ENCODE measurements around the gene UGT1A1.
"Not testable (repeated sequence)": the region's sequence is repeated elsewhere in the genome, so short reads cannot be mapped to it uniquely, and the experiment has no call there.

The UGT1A1 gene

GRCh38 chr2:233760043-233760442 lies at the start of gene UGT1A1:
Gene UGT1A1, plus strand, starts transcription at chr2:233760270. Its CDS starts 18 bp downstream, at chr2:233760288.
- Histone ChIP-seq H3K9me3 (ENCODE audit: low read depth, low read length) (no peaks in the 10 kb centered on the region), H3K9ac (ENCODE audit: insufficient read length) (no peak within 1 kb of the TSS), H3K4me3 (no peak within 1 kb of the TSS), H3K36me3 (ENCODE audit: insufficient read depth, low read length) (no peaks in the 10 kb centered on the region), H3K27ac (no peak within 1 kb of the TSS)
- no peak for DNase-seq (ENCODE audit: low read depth, low spot score)
- TF ChIP-seq EZH2 (IDR thresholded peaks at IDR 0.05) (no peak), FOXP2 (optimal IDR thresholded peaks at IDR 0.05; ENCODE audit: control extremely low read depth, extremely low read length, insufficient read depth) (no peak), POLR2AphosphoS5 (IDR thresholded peaks at IDR 0.05; ENCODE audit: borderline replicate concordance, low read depth, low read length) (no peak)

GRCh38 chr2:233711312-233712008 lies 48.6 kb upstream of the UGT1A1 start:
- TF ChIP-seq POLR2AphosphoS5 (IDR thresholded peaks at IDR 0.05; ENCODE audit: borderline replicate concordance, low read depth, low read length), result no peak
- TF ChIP-seq EZH2 (IDR thresholded peaks at IDR 0.05), result no peak
- TF ChIP-seq FOXP2 (optimal IDR thresholded peaks at IDR 0.05; ENCODE audit: control extremely low read depth, extremely low read length, insufficient read depth), result no peak
- Histone ChIP-seq H3K4me3 (no peak overlapping the region), H3K9ac (ENCODE audit: insufficient read length) (no peak overlapping the region), H3K36me3 (ENCODE audit: insufficient read depth, low read length) (no peaks in the 10 kb centered on the region), H3K27ac (no peak overlapping the region), H3K9me3 (ENCODE audit: low read depth, low read length) (no peaks in the 10 kb centered on the region)
- DNase-seq (ENCODE audit: low read depth, low spot score), result peak; percentile 71

- TF ChIP-seq EZH2 (IDR thresholded peaks at IDR 0.05) (no peak), FOXP2 (optimal IDR thresholded peaks at IDR 0.05; ENCODE audit: control extremely low read depth, extremely low read length, insufficient read depth) (no peak), POLR2AphosphoS5 (IDR thresholded peaks at IDR 0.05; ENCODE audit: borderline replicate concordance, low read depth, low read length) (no peak)
- no peak for DNase-seq (ENCODE audit: low read depth, low spot score)
- Histone ChIP-seq H3K4me3 (no peak within 1 kb of the TSS), H3K9ac (ENCODE audit: insufficient read length) (no peak within 1 kb of the TSS), H3K9me3 (ENCODE audit: low read depth, low read length) (no peaks in the 10 kb centered on the region), H3K36me3 (ENCODE audit: insufficient read depth, low read length) (no peaks in the 10 kb centered on the region), H3K27ac (no peak within 1 kb of the TSS)
Observed at GRCh38 chr2:233712611-233713261, 47.3 kb upstream of the UGT1A1 start, which contains the start of gene UGT1A5. Gene UGT1A5, plus strand, starts transcription at chr2:233712907. Its CDS starts 85 bp downstream, at chr2:233712992.

- TF ChIP-seq FOXP2 (optimal IDR thresholded peaks at IDR 0.05; ENCODE audit: control extremely low read depth, extremely low read length, insufficient read depth) (no peak), EZH2 (IDR thresholded peaks at IDR 0.05) (no peak), POLR2AphosphoS5 (IDR thresholded peaks at IDR 0.05; ENCODE audit: borderline replicate concordance, low read depth, low read length) (no peak)
- no peak for DNase-seq (ENCODE audit: low read depth, low spot score)
- no peaks in the 10 kb centered on the region for H3K9me3 ChIP-seq (ENCODE audit: low read depth, low read length)
- H3K36me3 ChIP-seq (ENCODE audit: insufficient read depth, low read length), result no peaks in the 10 kb centered on the region
- no peak overlapping the region for H3K27ac ChIP-seq
- no peak overlapping the region for H3K4me3 ChIP-seq
- H3K9ac ChIP-seq (ENCODE audit: insufficient read length), result no peak overlapping the region
Observed at GRCh38 chr2:233713262-233713615, 46.8 kb upstream of the UGT1A1 start.

GRCh38 chr2:233714121-233714520 lies 45.9 kb upstream of the UGT1A1 start:
- no peaks in the 10 kb centered on the region for H3K9me3 ChIP-seq (ENCODE audit: low read depth, low read length)
- no peak overlapping the region for H3K27ac ChIP-seq
- DNase-seq (ENCODE audit: low read depth, low spot score), result no peak
- no peak for TF ChIP-seq FOXP2 (optimal IDR thresholded peaks at IDR 0.05; ENCODE audit: control extremely low read depth, extremely low read length, insufficient read depth)
- no peak for TF ChIP-seq POLR2AphosphoS5 (IDR thresholded peaks at IDR 0.05; ENCODE audit: borderline replicate concordance, low read depth, low read length)
- H3K9ac ChIP-seq (ENCODE audit: insufficient read length), result no peak overlapping the region
- no peaks in the 10 kb centered on the region for H3K36me3 ChIP-seq (ENCODE audit: insufficient read depth, low read length)
- H3K4me3 ChIP-seq, result no peak overlapping the region

GRCh38 chr2:233718552-233718951 lies 41.5 kb upstream of the UGT1A1 start, which contains the start of gene UGT1A4:
Gene UGT1A4, plus strand, starts transcription at chr2:233718736. Its CDS starts 85 bp downstream, at chr2:233718821.
- no peak for TF ChIP-seq EZH2 (IDR thresholded peaks at IDR 0.05)
- TF ChIP-seq POLR2AphosphoS5 (IDR thresholded peaks at IDR 0.05; ENCODE audit: borderline replicate concordance, low read depth, low read length), result no peak
- no peak for TF ChIP-seq FOXP2 (optimal IDR thresholded peaks at IDR 0.05; ENCODE audit: control extremely low read depth, extremely low read length, insufficient read depth)
- no peak within 1 kb of the TSS for H3K27ac ChIP-seq
- no peak for DNase-seq (ENCODE audit: low read depth, low spot score)
- no peaks in the 10 kb centered on the region for H3K36me3 ChIP-seq (ENCODE audit: insufficient read depth, low read length)
- H3K9me3 ChIP-seq (ENCODE audit: low read depth, low read length), result no peaks in the 10 kb centered on the region
- no peak within 1 kb of the TSS for H3K9ac ChIP-seq (ENCODE audit: insufficient read length)
- H3K4me3 ChIP-seq, result no peak within 1 kb of the TSS

- DNase-seq (ENCODE audit: low read depth, low spot score), result no peak
- TF ChIP-seq EZH2 (IDR thresholded peaks at IDR 0.05) (no peak), POLR2AphosphoS5 (IDR thresholded peaks at IDR 0.05; ENCODE audit: borderline replicate concordance, low read depth, low read length) (no peak), FOXP2 (optimal IDR thresholded peaks at IDR 0.05; ENCODE audit: control extremely low read depth, extremely low read length, insufficient read depth) (no peak)
- Histone ChIP-seq H3K9me3 (ENCODE audit: low read depth, low read length) (no peaks in the 10 kb centered on the region), H3K27ac (no peak within 1 kb of the TSS), H3K4me3 (no peak within 1 kb of the TSS), H3K36me3 (ENCODE audit: insufficient read depth, low read length) (no peaks in the 10 kb centered on the region), H3K9ac (ENCODE audit: insufficient read length) (no peak within 1 kb of the TSS)
Observed at GRCh38 chr2:233728723-233729301, 31.3 kb upstream of the UGT1A1 start, which contains the start of gene UGT1A3. Gene UGT1A3, plus strand, starts transcription at chr2:233729042. Its CDS starts 85 bp downstream, at chr2:233729127.

GRCh38 chr2:233736868-233737653 lies 23.0 kb upstream of the UGT1A1 start:
- not testable (repeated sequence) for H3K4me3 ChIP-seq; DNase-seq (ENCODE audit: low read depth, low spot score); H3K36me3 ChIP-seq (ENCODE audit: insufficient read depth, low read length); H3K27ac ChIP-seq; H3K9ac ChIP-seq (ENCODE audit: insufficient read length); H3K9me3 ChIP-seq (ENCODE audit: low read depth, low read length)

Measured in SK-N-MC (cell line).